Glutamatergic neuron (in vitro differentiated cells): ENCODE results near the gene CAPN13. TPM values are rescaled to one million over a fixed set of nuclear protein-coding genes. Genes with fewer than 3 reads are reported as not detected.

Experiments
- DNase-seq: peaks from one replicate; pipeline ENCODE4 v3.0.0; 2022
- H3K27ac Mint-ChIP-seq: one replicate; pipeline ENCODE4 v1.8.0; 2020; ENCODE audit warnings: mild to moderate bottlenecking, mixed read lengths, inconsistent platforms; ENCODE audit not compliant: unreplicated experiment
- H3K27me3 Mint-ChIP-seq: one replicate; pipeline ENCODE4 v1.8.0; 2020; ENCODE audit warnings: mild to moderate bottlenecking, moderate library complexity, mixed read lengths, inconsistent platforms; ENCODE audit not compliant: unreplicated experiment
- H3K36me3 Mint-ChIP-seq: one replicate; pipeline ENCODE4 v1.8.0; 2020; ENCODE audit warnings: mild to moderate bottlenecking, mixed read lengths, inconsistent platforms; ENCODE audit not compliant: unreplicated experiment
- H3K4me1 Mint-ChIP-seq: one replicate; pipeline ENCODE4 v1.8.0; 2020; ENCODE audit warnings: mild to moderate bottlenecking, low read depth, mixed read lengths, inconsistent platforms; ENCODE audit not compliant: unreplicated experiment
- H3K4me3 Mint-ChIP-seq: one replicate; pipeline ENCODE4 v1.8.0; 2020; ENCODE audit warnings: mild to moderate bottlenecking, mixed read lengths, inconsistent platforms; ENCODE audit not compliant: unreplicated experiment
- H3K9me3 Mint-ChIP-seq: one replicate; pipeline ENCODE4 v1.8.0; 2020; ENCODE audit warnings: mild to moderate bottlenecking, moderate library complexity, mixed read lengths, inconsistent platforms; ENCODE audit not compliant: unreplicated experiment
- CTCF ChIP-seq: fragments of 200-600 bp; sonication (generic); IDR thresholded peaks from one replicate; pipeline ENCODE4 v1.5.0; 2021; ENCODE audit not compliant: partially characterized antibody, unreplicated experiment
- total RNA-seq: library from RNA; stranded (reverse); fragmentation: NEBNext Ultra II Directional; extraction: Animal tissue kit (Norgen Biotek cat#: 25700); gene quantifications from one replicate; pipeline ENCODE4 v1.2.1, GENCODE V29; 2021; ENCODE audit not compliant: unreplicated experiment

The CAPN13 gene
- total RNA-seq, 1 donor from 2014 or later = not detected

GRCh38 chr2:30747206-30747605 lies 60.0 kb downstream of the CAPN13 start:
- Mint-ChIP-seq H3K4me3 (no peak overlapping the region), H3K9me3 (no peaks in the 10 kb centered on the region), H3K27me3 (peaks cover 2% of the 10 kb centered on the region), H3K4me1 (no peaks in the 10 kb centered on the region), H3K36me3 (no peaks in the 10 kb centered on the region), H3K27ac (no peak overlapping the region)
- DNase-seq = no peak
- no peak for TF ChIP-seq CTCF

GRCh38 chr2:30744823-30745222 lies 62.4 kb downstream of the CAPN13 start:
- Mint-ChIP-seq H3K27ac (no peak overlapping the region), H3K4me3 (no peak overlapping the region), H3K4me1 (no peaks in the 10 kb centered on the region), H3K27me3 (peaks cover 2% of the 10 kb centered on the region), H3K36me3 (no peaks in the 10 kb centered on the region), H3K9me3 (no peaks in the 10 kb centered on the region)
- TF ChIP-seq CTCF = no peak
- DNase-seq = no peak

GRCh38 chr2:30741576-30741975 lies 65.7 kb downstream of the CAPN13 start:
- no peaks in the 10 kb centered on the region for H3K4me1 Mint-ChIP-seq
- H3K27ac Mint-ChIP-seq = no peak overlapping the region
- no peak for TF ChIP-seq CTCF
- H3K9me3 Mint-ChIP-seq = peaks cover 2% of the 10 kb centered on the region
- H3K4me3 Mint-ChIP-seq = no peak overlapping the region
- H3K36me3 Mint-ChIP-seq = peaks cover 3% of the 10 kb centered on the region
- DNase-seq = no peak
- peaks cover 9% of the 10 kb centered on the region for H3K27me3 Mint-ChIP-seq

GRCh38 chr2:30738141-30738911 lies 68.9 kb downstream of the CAPN13 start:
- TF ChIP-seq CTCF = no peak
- Mint-ChIP-seq H3K4me1 (peaks cover 6% of the 10 kb centered on the region), H3K36me3 (peaks cover 3% of the 10 kb centered on the region), H3K27ac (no peak overlapping the region), H3K4me3 (no peak overlapping the region), H3K27me3 (peaks cover 7% of the 10 kb centered on the region), H3K9me3 (peaks cover 2% of the 10 kb centered on the region)
- no peak for DNase-seq

GRCh38 chr2:30737326-30737610 lies 70.0 kb downstream of the CAPN13 start:
- no peak for TF ChIP-seq CTCF
- H3K27ac Mint-ChIP-seq = no peak overlapping the region
- no peak overlapping the region for H3K4me3 Mint-ChIP-seq
- no peak for DNase-seq
- H3K27me3 Mint-ChIP-seq = peaks cover 7% of the 10 kb centered on the region
- H3K36me3 Mint-ChIP-seq = peaks cover 3% of the 10 kb centered on the region
- peaks cover 2% of the 10 kb centered on the region for H3K9me3 Mint-ChIP-seq
- peaks cover 8% of the 10 kb centered on the region for H3K4me1 Mint-ChIP-seq
